ENCODE measurements around the gene CPNE4. TPM values are rescaled to one million over a fixed set of nuclear protein-coding genes. Genes with fewer than 3 reads are reported as not detected.

Gene CPNE4
- total RNA-seq, 1 experiment from 2014 or later = not detected

- H4K20me1 ChIP-seq (ENCODE audit: low read length) = no peaks in the 10 kb centered on the region
- no peak overlapping the region for H3K4me2 ChIP-seq (ENCODE audit: low read length)
- DNase-seq (no peak), ATAC-seq (no peak)
- no peak overlapping the region for H3K9ac ChIP-seq (ENCODE audit: low read length)
- H3K4me1 ChIP-seq (ENCODE audit: insufficient read depth, low read length) = peaks cover 6% of the 10 kb centered on the region; the same call in 1 of the 2 replicates
- H3K79me2 ChIP-seq (ENCODE audit: low read length) = no peaks in the 10 kb centered on the region
- no peak overlapping the region for H3K4me3 ChIP-seq (ENCODE audit: low read length)
- TF ChIP-seq CTCF (conservative IDR thresholded peaks at IDR 0.05; ENCODE audit: low read depth, low read length) (no peak), EZH2phosphoT487 (IDR thresholded peaks at IDR 0.05; ENCODE audit: borderline replicate concordance, low read length) (no peak)
- H3K9me2 ChIP-seq (replicated peaks; ENCODE audit: low read length) = no peaks in the 10 kb centered on the region
- CTCF ChIA-PET = no interaction called here
- H3K27ac ChIP-seq (ENCODE audit: low read length) = no peak overlapping the region
- BruUV-seq (replicated peaks) = no TSS peak
- POLR2A ChIA-PET (ENCODE audit: unreplicated experiment) = no interaction called here
- H3K9me3 ChIP-seq (ENCODE audit: low read length) = no peaks in the 10 kb centered on the region
- H2AFZ ChIP-seq (ENCODE audit: low read length) = no peak overlapping the region
- H3K36me3 ChIP-seq (ENCODE audit: low read depth, low read length) = no peaks in the 10 kb centered on the region
- no peaks in the 10 kb centered on the region for H3K27me3 ChIP-seq (ENCODE audit: low read length)
- intact Hi-C loops (cut with micrococcal nuclease) = no loop called here
- no peaks in the 10 kb centered on the region for H3F3A ChIP-seq (ENCODE audit: low read length, unreplicated experiment)
Measured at GRCh38 chr3:131692356-131692755, 342.5 kb downstream of the CPNE4 start.

GRCh38 chr3:131690800-131691199, 344.0 kb downstream of the CPNE4 start:
- H2AFZ ChIP-seq (ENCODE audit: low read length) = no peak overlapping the region
- ChIA-PET CTCF (no interaction called here), POLR2A (ENCODE audit: unreplicated experiment) (no interaction called here)
- H3K36me3 ChIP-seq (ENCODE audit: low read depth, low read length) = no peaks in the 10 kb centered on the region
- no peaks in the 10 kb centered on the region for H3K27me3 ChIP-seq (ENCODE audit: low read length)
- no peaks in the 10 kb centered on the region for H3F3A ChIP-seq (ENCODE audit: low read length, unreplicated experiment)
- no peaks in the 10 kb centered on the region for H3K79me2 ChIP-seq (ENCODE audit: low read length)
- no peak overlapping the region for H3K4me3 ChIP-seq (ENCODE audit: low read length)
- H3K27ac ChIP-seq (ENCODE audit: low read length) = no peak overlapping the region
- no peak for TF ChIP-seq EZH2 (IDR thresholded peaks at IDR 0.05; ENCODE audit: low read length, unreplicated experiment)
- TF ChIP-seq CTCF (conservative IDR thresholded peaks at IDR 0.05; ENCODE audit: low read depth, low read length) = no peak
- no peak for TF ChIP-seq EZH2phosphoT487 (IDR thresholded peaks at IDR 0.05; ENCODE audit: borderline replicate concordance, low read length)
- H3K9me2 ChIP-seq (replicated peaks; ENCODE audit: low read length) = no peaks in the 10 kb centered on the region
- DNase-seq = no peak
- intact Hi-C loops (cut with micrococcal nuclease) = no loop called here
- no peaks in the 10 kb centered on the region for H3K9me3 ChIP-seq (ENCODE audit: low read length)
- no peak for ATAC-seq
- no peak overlapping the region for H3K4me2 ChIP-seq (ENCODE audit: low read length)
- H3K4me1 ChIP-seq (ENCODE audit: insufficient read depth, low read length) = peaks cover 6% of the 10 kb centered on the region; the same call in 1 of the 2 replicates
- no TSS peak for BruUV-seq (replicated peaks)
- H3K9ac ChIP-seq (ENCODE audit: low read length) = no peak overlapping the region
- no peaks in the 10 kb centered on the region for H4K20me1 ChIP-seq (ENCODE audit: low read length)

GRCh38 chr3:131688370-131688769, 346.4 kb downstream of the CPNE4 start:
- POLR2A ChIA-PET (ENCODE audit: unreplicated experiment) = no interaction called here
- no peaks in the 10 kb centered on the region for H3K36me3 ChIP-seq (ENCODE audit: low read depth, low read length)
- H4K20me1 ChIP-seq (ENCODE audit: low read length) = no peaks in the 10 kb centered on the region
- BruUV-seq (replicated peaks) = no TSS peak
- no peaks in the 10 kb centered on the region for H3F3A ChIP-seq (ENCODE audit: low read length, unreplicated experiment)
- H3K9me2 ChIP-seq (replicated peaks; ENCODE audit: low read length) = no peaks in the 10 kb centered on the region
- no peaks in the 10 kb centered on the region for H3K79me2 ChIP-seq (ENCODE audit: low read length)
- 0 out of 2 replicates have a peak overlapping the region, but pooled peaks have one; percentile 3 for H3K4me2 ChIP-seq (ENCODE audit: low read length)
- no peaks in the 10 kb centered on the region for H3K9me3 ChIP-seq (ENCODE audit: low read length)
- H3K27me3 ChIP-seq (ENCODE audit: low read length) = no peaks in the 10 kb centered on the region
- no peak overlapping the region for H3K9ac ChIP-seq (ENCODE audit: low read length)
- H3K4me3 ChIP-seq (ENCODE audit: low read length) = no peak overlapping the region
- DNase-seq (peak; percentile 54), ATAC-seq (no peak)
- H2AFZ ChIP-seq (ENCODE audit: low read length) = no peak overlapping the region
- intact Hi-C loops (cut with micrococcal nuclease) = no loop called here
- H3K4me1 ChIP-seq (ENCODE audit: insufficient read depth, low read length) = peaks cover 6% of the 10 kb centered on the region; the same call in 1 of the 2 replicates
- CTCF ChIA-PET = no interaction called here
- TF ChIP-seq CTCF (conservative IDR thresholded peaks at IDR 0.05; ENCODE audit: low read depth, low read length) (no peak), EZH2 (IDR thresholded peaks at IDR 0.05; ENCODE audit: low read length, unreplicated experiment) (no peak), EZH2phosphoT487 (IDR thresholded peaks at IDR 0.05; ENCODE audit: borderline replicate concordance, low read length) (no peak)
- H3K27ac ChIP-seq (ENCODE audit: low read length) = no peak overlapping the region
